Activated T-cell treated with anti-CD3 and anti-CD28 coated beads, Interleukin-2, amount 50 U/mL, for 48 hours (primary cell): ENCODE measurements around the gene NTN1.

Experiments used
- DNase-seq, 2 experiments: peaks; one replicate each; pipeline ENCODE4 v3.0.0-alpha.2; 2020

The NTN1 gene

GRCh38 chr17:9220398-9221146 is 199.3 kb downstream of the NTN1 start:
- no peak for DNase-seq

GRCh38 chr17:9221147-9221921 is 200.0 kb downstream of the NTN1 start:
- no peak for DNase-seq

- DNase-seq, result no peak
These were observed 200.5 kb downstream of the NTN1 start for GRCh38 chr17:9221922-9222180.

- no peak for DNase-seq
These were observed 202.2 kb downstream of the NTN1 start for GRCh38 chr17:9223531-9223930.

- no peak for DNase-seq
These were observed 203.2 kb downstream of the NTN1 start for GRCh38 chr17:9224485-9224884.

GRCh38 chr17:9225305-9226101 is 204.2 kb downstream of the NTN1 start:
- DNase-seq, result no peak

- DNase-seq, result no peak
These were observed 205.0 kb downstream of the NTN1 start for GRCh38 chr17:9226130-9226793.

GRCh38 chr17:9226794-9227135 is 205.5 kb downstream of the NTN1 start:
- DNase-seq, result peak in 1 of 2 experiments; percentile 48

GRCh38 chr17:9227819-9228407 is 206.6 kb downstream of the NTN1 start:
- no peak for DNase-seq

- DNase-seq, result peak in 1 of 2 experiments; percentile 44
These were observed 207.3 kb downstream of the NTN1 start for GRCh38 chr17:9228408-9229159.

- DNase-seq, result no peak
These were observed 208.0 kb downstream of the NTN1 start for GRCh38 chr17:9229160-9229825.

GRCh38 chr17:9229826-9230201 is 208.5 kb downstream of the NTN1 start:
- no peak for DNase-seq

GRCh38 chr17:9230346-9230745 is 209.0 kb downstream of the NTN1 start:
- no peak for DNase-seq

- DNase-seq, result no peak
These were observed 209.6 kb downstream of the NTN1 start for GRCh38 chr17:9230861-9231260.

GRCh38 chr17:9231449-9232154 is 210.3 kb downstream of the NTN1 start:
- no peak for DNase-seq

- DNase-seq, result no peak
These were observed 210.8 kb downstream of the NTN1 start for GRCh38 chr17:9232155-9232475.

- no peak for DNase-seq
These were observed 211.4 kb downstream of the NTN1 start for GRCh38 chr17:9232591-9233270.

- DNase-seq, result no peak
These were observed 211.9 kb downstream of the NTN1 start for GRCh38 chr17:9233271-9233599.

GRCh38 chr17:9233761-9234160 is 212.5 kb downstream of the NTN1 start:
- DNase-seq, result no peak

- no peak for DNase-seq
These were observed 213.2 kb downstream of the NTN1 start for GRCh38 chr17:9234389-9234945.
